Measurements from ENCODE around the gene SOAT1. TPM values are rescaled to one million over a fixed set of nuclear protein-coding genes. Genes with fewer than 3 reads are reported as not detected.
"Not testable (repeated sequence)": the region's sequence is repeated elsewhere in the genome, so short reads cannot be mapped to it uniquely, and the experiment has no call there.

SOAT1 gene
- 38.1 to 52.6 TPM (median 52.5 TPM) in 3 replicates for total RNA-seq
- long read RNA-seq, full-length matches to known transcripts = 91 of 102 reads
- long read RNA-seq, partial matches to known transcripts = 2 of 102 reads
- long read RNA-seq, other reads (novel, unspliced or antisense) = 9 of 102 reads

DNA sequence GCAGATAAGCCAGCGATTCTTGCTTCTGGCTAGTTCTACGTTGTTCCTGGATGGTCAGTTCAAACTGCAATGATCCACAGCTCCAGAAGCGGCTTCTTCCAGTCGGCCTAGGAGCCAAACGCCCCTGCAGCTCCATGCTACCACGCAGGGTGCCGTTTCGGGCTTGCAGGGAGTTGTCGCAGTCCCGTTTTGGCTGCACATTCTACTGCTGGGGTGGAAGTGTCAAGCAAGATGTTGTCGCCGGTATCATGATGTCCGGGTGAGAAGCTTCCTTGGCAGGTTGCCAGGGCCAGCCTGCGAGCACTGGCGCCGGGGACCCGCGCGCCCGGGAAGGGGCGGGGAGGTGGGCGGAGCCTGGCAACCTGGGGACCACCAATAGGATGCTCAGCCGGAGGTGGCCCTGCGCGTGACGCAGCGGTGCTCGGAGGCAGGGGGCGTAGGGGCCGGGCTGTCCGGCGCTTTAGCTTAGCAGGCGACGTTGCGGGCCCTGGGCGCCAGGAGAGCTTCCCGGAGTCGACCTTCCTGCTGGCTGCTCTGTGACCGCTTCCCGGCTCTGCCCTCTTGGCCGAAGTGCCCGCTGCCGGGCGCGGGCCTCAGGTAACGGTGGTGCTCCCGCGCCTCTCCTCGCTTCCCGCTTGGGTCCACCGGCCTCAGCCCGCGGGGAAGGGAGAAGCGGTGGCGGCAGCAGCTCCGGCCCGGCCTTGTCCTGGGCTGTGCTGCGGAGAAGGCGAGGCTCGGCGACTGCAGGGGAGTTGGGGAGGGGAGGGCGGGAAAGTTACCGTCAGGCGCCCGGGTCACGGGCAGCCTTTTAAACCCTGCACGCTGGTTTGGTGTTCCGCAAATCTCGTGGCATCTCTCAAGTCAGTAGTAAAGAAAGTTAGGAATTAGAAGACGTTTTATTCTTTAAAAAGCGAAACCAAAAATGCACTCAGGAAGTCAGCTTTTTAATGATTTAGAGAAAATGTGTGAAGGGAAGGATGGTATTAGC, at the start of gene SOAT1:
SOAT1 (plus strand) TSS at position 458 of the 988 bp plus-strand sequence. CDS start 8,888 bp downstream, outside the sequence.
- Mint-ChIP-seq H3K27ac (ENCODE audit: unreplicated experiment) (peak within 1 kb of the TSS; percentile 94), H3K9me3 (ENCODE audit: low read depth) (no peaks in the 10 kb centered on the region), H3K27me3 (ENCODE audit: low read depth) (no peaks in the 10 kb centered on the region), H3K36me3 (ENCODE audit: low read depth) (no peaks in the 10 kb centered on the region), H3K4me1 (ENCODE audit: low read depth) (peaks cover 36% of the 10 kb centered on the region), H3K4me3 (ENCODE audit: unreplicated experiment) (peak within 1 kb of the TSS; percentile 80)
- TF ChIP-seq, protein P1, sequence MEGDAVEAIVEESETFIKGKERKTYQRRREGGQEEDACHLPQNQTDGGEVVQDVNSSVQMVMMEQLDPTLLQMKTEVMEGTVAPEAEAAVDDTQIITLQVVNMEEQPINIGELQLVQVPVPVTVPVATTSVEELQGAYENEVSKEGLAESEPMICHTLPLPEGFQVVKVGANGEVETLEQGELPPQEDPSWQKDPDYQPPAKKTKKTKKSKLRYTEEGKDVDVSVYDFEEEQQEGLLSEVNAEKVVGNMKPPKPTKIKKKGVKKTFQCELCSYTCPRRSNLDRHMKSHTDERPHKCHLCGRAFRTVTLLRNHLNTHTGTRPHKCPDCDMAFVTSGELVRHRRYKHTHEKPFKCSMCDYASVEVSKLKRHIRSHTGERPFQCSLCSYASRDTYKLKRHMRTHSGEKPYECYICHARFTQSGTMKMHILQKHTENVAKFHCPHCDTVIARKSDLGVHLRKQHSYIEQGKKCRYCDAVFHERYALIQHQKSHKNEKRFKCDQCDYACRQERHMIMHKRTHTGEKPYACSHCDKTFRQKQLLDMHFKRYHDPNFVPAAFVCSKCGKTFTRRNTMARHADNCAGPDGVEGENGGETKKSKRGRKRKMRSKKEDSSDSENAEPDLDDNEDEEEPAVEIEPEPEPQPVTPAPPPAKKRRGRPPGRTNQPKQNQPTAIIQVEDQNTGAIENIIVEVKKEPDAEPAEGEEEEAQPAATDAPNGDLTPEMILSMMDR (IDR thresholded peaks at IDR 0.05) = peak; percentile 63
- DNase-seq (ENCODE audit: low spot score) = peak; percentile 98

DNA sequence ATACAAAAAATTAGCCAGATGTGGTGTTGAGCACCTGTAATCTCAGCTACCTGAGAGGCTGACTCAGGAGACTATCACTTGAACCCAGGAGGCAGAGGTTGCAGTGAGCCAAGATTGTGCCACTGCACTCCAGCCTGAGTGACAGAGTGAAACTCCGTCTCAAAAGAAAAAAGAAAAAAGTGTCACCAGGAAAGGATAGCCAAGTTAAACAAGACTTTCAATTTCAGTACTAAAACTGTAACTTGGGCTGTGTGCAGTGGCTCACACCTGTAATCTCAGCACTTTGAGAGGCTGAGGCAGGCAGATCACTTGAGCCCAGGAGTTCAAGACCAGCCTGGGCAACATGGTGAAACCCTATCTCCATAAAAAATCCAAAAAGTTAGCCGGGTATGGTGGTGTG, 48.2 kb upstream of the SOAT1 start:
- DNase-seq (ENCODE audit: low spot score) = not testable (repeated sequence)

DNA sequence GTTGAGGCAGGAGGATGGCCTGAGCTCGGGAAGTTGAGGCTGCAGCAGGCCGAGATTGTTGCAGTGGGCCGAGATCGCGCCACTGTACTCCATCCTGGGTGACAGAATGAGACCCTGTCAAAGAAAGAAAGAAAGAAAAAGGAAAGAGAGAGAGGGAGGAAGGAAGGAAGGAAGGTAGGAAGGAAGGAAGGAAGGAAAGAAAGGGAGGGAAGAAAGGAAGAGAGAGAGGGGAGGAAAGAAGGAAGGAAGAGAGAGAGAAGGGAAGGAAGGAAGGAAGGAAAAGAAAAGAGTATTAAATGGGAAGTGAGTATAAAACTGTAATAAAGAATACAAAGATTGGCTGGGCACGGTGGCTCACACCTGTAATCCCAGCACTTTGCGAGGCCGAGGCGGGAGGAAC, 45.7 kb upstream of the SOAT1 start:
- Mint-ChIP-seq H3K27me3 (ENCODE audit: low read depth) (no peaks in the 10 kb centered on the region), H3K4me1 (ENCODE audit: low read depth) (no peaks in the 10 kb centered on the region), H3K4me3 (ENCODE audit: unreplicated experiment) (no peak overlapping the region), H3K27ac (ENCODE audit: unreplicated experiment) (no peak overlapping the region), H3K9me3 (ENCODE audit: low read depth) (no peaks in the 10 kb centered on the region), H3K36me3 (ENCODE audit: low read depth) (no peaks in the 10 kb centered on the region)
- TF ChIP-seq, protein P1 (IDR thresholded peaks at IDR 0.05) = no peak
- no peak for DNase-seq (ENCODE audit: low spot score)

More for the DNA sequence above, 48.2 kb upstream of the SOAT1 start:
- H3K9me3 Mint-ChIP-seq (ENCODE audit: low read depth); H3K27me3 Mint-ChIP-seq (ENCODE audit: low read depth); H3K36me3 Mint-ChIP-seq (ENCODE audit: low read depth); H3K27ac Mint-ChIP-seq (ENCODE audit: unreplicated experiment); H3K4me1 Mint-ChIP-seq (ENCODE audit: low read depth); H3K4me3 Mint-ChIP-seq (ENCODE audit: unreplicated experiment): not testable (repeated sequence)

DNA sequence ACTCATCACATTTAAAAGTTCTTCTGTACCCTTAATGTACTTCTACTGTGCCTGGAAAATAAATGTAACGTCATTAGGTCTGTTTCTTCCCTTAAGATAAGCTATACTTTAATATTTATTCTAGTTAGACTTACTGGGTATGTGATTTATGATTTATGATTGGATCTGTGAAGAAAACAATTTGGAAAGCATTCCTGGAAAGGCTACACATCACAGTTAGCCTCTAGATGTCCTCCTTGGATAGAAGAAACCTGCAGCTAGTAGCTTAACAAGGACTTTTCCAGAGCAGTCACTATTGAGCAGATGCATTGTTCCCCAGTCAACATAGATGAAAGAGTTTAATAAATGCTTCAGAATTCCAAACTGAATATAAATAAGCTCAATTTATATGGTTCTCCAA, 41.9 kb upstream of the SOAT1 start:
- DNase-seq (ENCODE audit: low spot score) = no peak
- TF ChIP-seq, protein P1 (IDR thresholded peaks at IDR 0.05) = peak; percentile 80
- H3K27ac Mint-ChIP-seq (ENCODE audit: unreplicated experiment) = no peak overlapping the region
- no peaks in the 10 kb centered on the region for H3K27me3 Mint-ChIP-seq (ENCODE audit: low read depth)
- no peaks in the 10 kb centered on the region for H3K9me3 Mint-ChIP-seq (ENCODE audit: low read depth)
- H3K36me3 Mint-ChIP-seq (ENCODE audit: low read depth) = no peaks in the 10 kb centered on the region
- H3K4me1 Mint-ChIP-seq (ENCODE audit: low read depth) = peaks cover 2% of the 10 kb centered on the region
- H3K4me3 Mint-ChIP-seq (ENCODE audit: unreplicated experiment) = no peak overlapping the region

DNA sequence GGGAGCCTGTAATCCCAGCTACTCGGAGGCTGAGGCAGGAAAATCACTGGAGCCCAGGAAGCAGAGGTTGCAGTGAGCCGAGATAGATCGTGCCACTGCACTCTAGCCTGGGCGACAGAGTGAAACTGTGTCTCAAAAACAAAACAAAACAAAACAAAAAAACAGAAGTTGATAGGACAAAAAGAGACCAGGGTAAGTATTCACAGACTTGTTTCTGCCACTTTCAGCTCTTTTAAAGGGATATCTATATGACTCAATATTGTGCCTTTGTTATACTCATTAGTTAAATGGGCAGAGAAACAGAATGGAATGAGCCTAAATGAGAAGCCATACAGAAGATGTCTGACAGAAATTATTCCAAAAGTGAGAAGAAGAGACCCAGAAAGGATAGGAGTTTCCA, 41.0 kb upstream of the SOAT1 start:
- H3K9me3 Mint-ChIP-seq (ENCODE audit: low read depth) = no peaks in the 10 kb centered on the region
- no peak overlapping the region for H3K4me3 Mint-ChIP-seq (ENCODE audit: unreplicated experiment)
- H3K36me3 Mint-ChIP-seq (ENCODE audit: low read depth) = no peaks in the 10 kb centered on the region
- no peaks in the 10 kb centered on the region for H3K27me3 Mint-ChIP-seq (ENCODE audit: low read depth)
- H3K27ac Mint-ChIP-seq (ENCODE audit: unreplicated experiment) = no peak overlapping the region
- peaks cover 2% of the 10 kb centered on the region for H3K4me1 Mint-ChIP-seq (ENCODE audit: low read depth)
- no peak for DNase-seq (ENCODE audit: low spot score)
- TF ChIP-seq, protein P1 (IDR thresholded peaks at IDR 0.05) = no peak
